Measurements from ENCODE around the gene CLCN5.

DNA sequence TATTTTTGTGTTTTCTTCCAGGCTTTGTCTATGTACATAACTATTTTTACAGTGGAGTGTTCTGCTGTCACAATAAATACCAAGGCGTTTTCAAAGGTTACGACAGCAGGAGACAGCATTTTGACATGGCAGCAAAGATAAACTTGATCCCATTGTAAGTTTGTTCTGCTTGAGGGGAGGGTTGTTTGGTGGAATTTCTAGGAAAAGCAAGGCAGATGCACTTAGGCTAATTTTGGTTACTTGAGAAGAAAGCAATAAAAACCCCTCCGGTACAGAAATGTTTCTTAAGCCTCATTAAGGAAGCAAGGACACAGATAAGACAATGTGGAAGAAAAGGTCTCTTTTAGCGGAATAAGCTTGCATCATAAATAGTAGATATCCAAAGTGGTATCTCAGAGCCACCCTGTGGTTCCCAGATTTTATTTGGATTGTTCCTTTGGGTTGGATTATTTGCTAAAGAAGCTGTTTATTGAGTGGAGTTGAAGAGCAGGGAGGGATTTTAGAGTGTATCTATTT lies 54.3 kb downstream of the CLCN5 start:
- TF ChIP-seq, protein P1, sequence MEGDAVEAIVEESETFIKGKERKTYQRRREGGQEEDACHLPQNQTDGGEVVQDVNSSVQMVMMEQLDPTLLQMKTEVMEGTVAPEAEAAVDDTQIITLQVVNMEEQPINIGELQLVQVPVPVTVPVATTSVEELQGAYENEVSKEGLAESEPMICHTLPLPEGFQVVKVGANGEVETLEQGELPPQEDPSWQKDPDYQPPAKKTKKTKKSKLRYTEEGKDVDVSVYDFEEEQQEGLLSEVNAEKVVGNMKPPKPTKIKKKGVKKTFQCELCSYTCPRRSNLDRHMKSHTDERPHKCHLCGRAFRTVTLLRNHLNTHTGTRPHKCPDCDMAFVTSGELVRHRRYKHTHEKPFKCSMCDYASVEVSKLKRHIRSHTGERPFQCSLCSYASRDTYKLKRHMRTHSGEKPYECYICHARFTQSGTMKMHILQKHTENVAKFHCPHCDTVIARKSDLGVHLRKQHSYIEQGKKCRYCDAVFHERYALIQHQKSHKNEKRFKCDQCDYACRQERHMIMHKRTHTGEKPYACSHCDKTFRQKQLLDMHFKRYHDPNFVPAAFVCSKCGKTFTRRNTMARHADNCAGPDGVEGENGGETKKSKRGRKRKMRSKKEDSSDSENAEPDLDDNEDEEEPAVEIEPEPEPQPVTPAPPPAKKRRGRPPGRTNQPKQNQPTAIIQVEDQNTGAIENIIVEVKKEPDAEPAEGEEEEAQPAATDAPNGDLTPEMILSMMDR (IDR thresholded peaks at IDR 0.05; ENCODE audit: low read length): no peak
- no peak for TF ChIP-seq EZH2 (optimal IDR thresholded peaks at IDR 0.05; ENCODE audit: low read depth, low read length)
